WTC11 (cell line): ENCODE results near the gene CEP78. TPM values are rescaled to one million over a fixed set of nuclear protein-coding genes. Genes with fewer than 3 reads are reported as not detected.

Experiments
- ATAC-seq: fragments of 200-7000 bp; cut with Tn5 transposase; 2 replicates; pipeline ENCODE4 v1.10.0; 2021; ENCODE audit warnings: mild to moderate bottlenecking, moderate library complexity
- CTCF ChIA-PET: fragments of 300-600 bp; sonication (Branson Sonifier 250); formaldehyde crosslinking; loops from one replicate; lab custom pipeline; 2021; ENCODE audit warnings: antibody characterized with exemption; lab: Charles Lee
- POLR2A ChIA-PET: fragments of 350-600 bp; sonication (Branson Sonifier 250); formaldehyde crosslinking; loops from one replicate; lab custom pipeline; 2021; ENCODE audit warnings: antibody characterized with exemption; lab: Charles Lee
- DNase-seq: peaks from one replicate; pipeline ENCODE4 v3.0.0; 2021; ENCODE audit warnings: low spot score
- H3K27ac Mint-ChIP-seq: 2 replicates; pipeline ENCODE4 v1.8.0; 2021; ENCODE audit warnings: mixed read lengths
- H3K27me3 Mint-ChIP-seq: 2 replicates; pipeline ENCODE4 v1.8.0; 2021; ENCODE audit warnings: low read depth, mild to moderate bottlenecking, moderate library complexity, mixed read lengths
- H3K36me3 Mint-ChIP-seq: 2 replicates; pipeline ENCODE4 v1.8.0; 2021; ENCODE audit warnings: mixed read lengths
- H3K4me1 Mint-ChIP-seq: 2 replicates; pipeline ENCODE4 v1.8.0; 2022; ENCODE audit warnings: mixed read lengths
- H3K4me3 Mint-ChIP-seq: 2 replicates; pipeline ENCODE4 v1.8.0; 2021; ENCODE audit warnings: mild to moderate bottlenecking, moderate library complexity, mixed read lengths
- H3K9me3 Mint-ChIP-seq: 2 replicates; pipeline ENCODE4 v1.8.0; 2021; ENCODE audit warnings: mixed read lengths
- ESRRA ChIP-seq: sonication (generic); formaldehyde crosslinking; IDR thresholded peaks from 2 replicates; pipeline ENCODE4 v1.8.1; 2022; ENCODE audit warnings: mild to moderate bottlenecking, missing genetic modification reagents, borderline replicate concordance
- HMGA2 ChIP-seq: fragments of 250-450 bp; sonication (Bioruptor Pico); IDR thresholded peaks from 2 replicates; pipeline ENCODE4 v1.4.0; 2021; ENCODE audit warnings: mild to moderate bottlenecking, moderate library complexity
- JUN ChIP-seq: sonication (generic); formaldehyde crosslinking; IDR thresholded peaks from 2 replicates; pipeline ENCODE4 v1.8.0; 2023; ENCODE audit warnings: mild to moderate bottlenecking, missing genetic modification reagents
- MYBL2 ChIP-seq: sonication (generic); formaldehyde crosslinking; IDR thresholded peaks from 2 replicates; pipeline ENCODE4 v1.8.1; 2023; ENCODE audit warnings: mild to moderate bottlenecking, moderate library complexity, missing genetic modification reagents
- SMAD4 ChIP-seq: sonication (generic); formaldehyde crosslinking; IDR thresholded peaks from 2 replicates; pipeline ENCODE4 v1.8.0; 2022; ENCODE audit warnings: mild to moderate bottlenecking, missing genetic modification reagents
- TP53 ChIP-seq: sonication (generic); formaldehyde crosslinking; IDR thresholded peaks from 2 replicates; pipeline ENCODE4 v1.8.1; 2023; ENCODE audit warnings: mild to moderate bottlenecking, missing genetic modification reagents
- ZNF121 ChIP-seq: sonication (generic); formaldehyde crosslinking; IDR thresholded peaks from 2 replicates; pipeline ENCODE4 v1.8.0; 2023; ENCODE audit warnings: missing genetic modification reagents
- ZNF232 ChIP-seq: sonication (generic); formaldehyde crosslinking; IDR thresholded peaks from 2 replicates; pipeline ENCODE4 v1.8.0; 2022; ENCODE audit warnings: mild to moderate bottlenecking, missing genetic modification reagents
- ZNF396 ChIP-seq: fragments of 250-450 bp; sonication (Bioruptor Pico); IDR thresholded peaks from 2 replicates; pipeline ENCODE4 v1.8.0; 2021; ENCODE audit warnings: mild to moderate bottlenecking, moderate library complexity, borderline replicate concordance
- total RNA-seq: library from RNA; stranded (reverse); gene quantifications from 3 replicates; pipeline ENCODE4 v1.2.3, GENCODE V29; 2021
- TF ChIP-seq, protein P1 (sequence below): fragments of 250-450 bp; sonication (Bioruptor Pico); conservative IDR thresholded peaks from 2 replicates; pipeline ENCODE4 v1.9.0; 2021; ENCODE audit warnings: mild to moderate bottlenecking
- TF ChIP-seq, protein P2 (sequence below): fragments of 250-450 bp; sonication (Bioruptor Pico); IDR thresholded peaks from 2 replicates; pipeline ENCODE4 v2.1.2; 2022; ENCODE audit warnings: mild to moderate bottlenecking, moderate library complexity
- TF ChIP-seq, protein P3 (sequence below): sonication (generic); formaldehyde crosslinking; IDR thresholded peaks from 2 replicates; pipeline ENCODE4 v1.8.0; 2022; ENCODE audit warnings: mild to moderate bottlenecking, missing genetic modification reagents
- TF ChIP-seq, protein P4 (sequence below): sonication (generic); formaldehyde crosslinking; IDR thresholded peaks from 2 replicates; pipeline ENCODE4 v1.8.0; 2023; ENCODE audit warnings: missing genetic modification reagents
- TF ChIP-seq, protein P5 (sequence below): sonication (generic); formaldehyde crosslinking; IDR thresholded peaks from 2 replicates; pipeline ENCODE4 v1.8.1; 2023; ENCODE audit warnings: mild to moderate bottlenecking, missing genetic modification reagents
- TF ChIP-seq, protein P6 (sequence below): sonication (generic); formaldehyde crosslinking; IDR thresholded peaks from 2 replicates; pipeline ENCODE4 v1.8.1; 2023; ENCODE audit warnings: mild to moderate bottlenecking, missing genetic modification reagents, moderate library complexity
- TF ChIP-seq, protein P7 (sequence below): sonication (generic); formaldehyde crosslinking; IDR thresholded peaks from 2 replicates; pipeline ENCODE4 v1.8.1; 2023; ENCODE audit warnings: mild to moderate bottlenecking, moderate library complexity, missing genetic modification reagents
- TF ChIP-seq, protein P8 (sequence below): sonication (generic); formaldehyde crosslinking; IDR thresholded peaks from 2 replicates; pipeline ENCODE4 v1.8.1; 2022; ENCODE audit warnings: low read depth, mild to moderate bottlenecking, moderate library complexity, missing genetic modification reagents, borderline replicate concordance
- TF ChIP-seq, protein P9 (sequence below): fragments of 200-600 bp; IDR thresholded peaks from 2 replicates; pipeline ENCODE4 v1.8.0; 2022; ENCODE audit warnings: antibody characterized with exemption
- TF ChIP-seq, protein P10 (sequence below): sonication (generic); formaldehyde crosslinking; IDR thresholded peaks from 2 replicates; pipeline ENCODE4 v1.8.1; 2023; ENCODE audit warnings: mild to moderate bottlenecking, missing genetic modification reagents, moderate library complexity
- TF ChIP-seq, protein P11 (sequence below): sonication (generic); formaldehyde crosslinking; IDR thresholded peaks from 2 replicates; pipeline ENCODE4 v1.8.0; 2022; ENCODE audit warnings: mild to moderate bottlenecking, missing genetic modification reagents

The CEP78 gene
- total RNA-seq, 1 experiment from 2014 or later: 42.0 TPM

DNA sequence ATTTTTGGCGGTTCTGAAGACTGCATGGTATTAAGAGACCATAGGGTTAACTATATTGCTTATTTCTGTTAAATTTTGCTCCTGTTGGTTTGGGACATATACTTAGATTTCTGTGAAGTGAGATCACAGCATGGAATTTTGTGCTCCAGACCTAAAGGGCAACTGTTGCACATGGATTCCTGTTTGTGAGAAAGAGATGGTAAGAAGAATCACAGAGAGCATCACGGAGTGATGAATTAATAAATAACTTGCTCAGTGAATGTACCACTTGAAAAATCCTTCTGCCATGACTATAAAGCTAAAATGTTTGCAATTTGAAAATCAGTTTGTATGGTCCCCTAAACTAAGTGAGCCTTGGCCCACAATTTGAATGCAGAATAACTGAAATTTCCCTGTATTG is 65.6 kb downstream of the CEP78 start (continued):
- TF ChIP-seq, protein P1, sequence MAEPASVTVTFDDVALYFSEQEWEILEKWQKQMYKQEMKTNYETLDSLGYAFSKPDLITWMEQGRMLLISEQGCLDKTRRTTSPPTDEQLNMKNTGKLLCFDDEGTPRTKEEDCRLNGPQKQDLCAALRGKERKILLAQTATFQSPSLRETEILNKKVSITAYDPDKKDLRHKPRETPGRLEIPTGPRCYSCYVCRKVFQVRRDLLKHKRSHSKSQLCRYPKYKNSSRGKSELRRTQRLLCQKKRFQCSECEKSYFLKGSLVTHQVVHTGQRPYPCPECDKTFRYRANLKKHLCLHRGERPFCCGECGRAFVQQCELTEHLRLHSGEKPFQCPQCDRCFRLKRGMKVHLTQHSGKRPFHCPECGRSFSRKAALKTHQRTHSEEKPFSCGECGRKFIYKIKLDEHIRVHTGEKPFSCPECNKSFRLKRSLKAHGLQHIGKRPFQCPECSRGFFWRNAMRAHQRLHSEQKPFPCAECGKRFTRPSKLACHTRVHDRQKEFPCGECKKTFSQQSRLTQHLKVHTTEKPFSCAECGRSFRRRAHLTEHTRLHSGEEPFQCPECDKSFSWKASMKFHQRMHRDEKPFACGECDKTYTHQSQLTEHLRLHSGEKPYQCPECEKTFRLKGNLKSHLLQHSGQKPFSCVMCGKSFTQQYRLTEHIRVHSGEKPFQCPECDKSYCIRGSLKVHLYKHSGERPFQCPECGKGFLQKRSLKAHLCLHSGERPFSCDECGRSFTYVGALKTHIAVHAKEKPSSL: no peak
- TF ChIP-seq HMGA2 (CRISPR knock-in tag): no peak

DNA sequence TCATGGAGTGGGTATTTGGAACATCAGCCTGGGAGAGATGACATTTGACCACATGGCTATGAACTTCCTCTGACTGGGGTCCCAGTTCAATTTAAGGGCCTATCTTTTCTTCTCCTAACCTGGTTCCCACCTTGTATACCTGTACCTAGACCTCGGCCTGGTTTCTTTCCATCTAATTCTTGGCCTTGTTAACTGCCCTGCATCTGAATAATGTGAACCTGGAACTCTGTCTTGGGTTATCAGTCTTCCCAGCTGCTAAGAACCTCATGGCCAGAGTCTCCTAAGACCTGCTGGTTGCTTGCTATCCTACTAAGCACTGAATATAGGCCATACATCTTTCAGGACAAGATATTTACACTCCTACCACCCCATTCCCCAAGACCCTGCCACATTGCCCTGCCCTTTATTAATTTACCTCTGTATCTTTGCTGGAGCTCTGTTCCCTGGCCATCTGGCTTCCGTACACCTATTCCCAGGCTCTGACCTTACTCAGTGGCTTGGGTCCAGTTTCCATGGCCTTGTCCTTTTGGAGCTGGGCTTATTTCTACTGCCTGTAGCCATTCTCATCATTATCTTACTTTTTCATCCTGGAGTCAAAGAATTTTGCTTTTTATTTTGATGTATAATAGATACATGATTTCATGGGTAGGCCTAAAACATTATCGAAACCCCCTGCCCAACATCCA is 67.6 kb downstream of the CEP78 start:
- POLR2A ChIA-PET: interaction anchor here (0.7 to 1.8 kb wide), 2 partner anchors 24 to 44 kb away, joined by 3 to 4 read pairs; no protein-coding TSS in a partner anchor
- H3K27ac Mint-ChIP-seq: peak overlapping the region; percentile 17; the same call in 1 of the 2 replicates
- no peaks in the 10 kb centered on the region for H3K9me3 Mint-ChIP-seq
- H3K36me3 Mint-ChIP-seq: peaks cover 77% of the 10 kb centered on the region
- peaks cover 10% of the 10 kb centered on the region for H3K4me1 Mint-ChIP-seq
- no peak for DNase-seq
- no peaks in the 10 kb centered on the region for H3K27me3 Mint-ChIP-seq
- CTCF ChIA-PET: no interaction called here
- H3K4me3 Mint-ChIP-seq: no peak overlapping the region
- ATAC-seq: no peak
- TF ChIP-seq ZNF232 (CRISPR knock-in tag) (no peak), MYBL2 (CRISPR knock-in tag) (no peak), JUN (no peak), SMAD4 (CRISPR knock-in tag) (no peak), TP53 (CRISPR knock-in tag) (no peak), ZNF121 (CRISPR knock-in tag) (no peak), ESRRA (CRISPR knock-in tag) (no peak), ZNF396 (CRISPR knock-in tag) (no peak)
- TF ChIP-seq, protein P2, sequence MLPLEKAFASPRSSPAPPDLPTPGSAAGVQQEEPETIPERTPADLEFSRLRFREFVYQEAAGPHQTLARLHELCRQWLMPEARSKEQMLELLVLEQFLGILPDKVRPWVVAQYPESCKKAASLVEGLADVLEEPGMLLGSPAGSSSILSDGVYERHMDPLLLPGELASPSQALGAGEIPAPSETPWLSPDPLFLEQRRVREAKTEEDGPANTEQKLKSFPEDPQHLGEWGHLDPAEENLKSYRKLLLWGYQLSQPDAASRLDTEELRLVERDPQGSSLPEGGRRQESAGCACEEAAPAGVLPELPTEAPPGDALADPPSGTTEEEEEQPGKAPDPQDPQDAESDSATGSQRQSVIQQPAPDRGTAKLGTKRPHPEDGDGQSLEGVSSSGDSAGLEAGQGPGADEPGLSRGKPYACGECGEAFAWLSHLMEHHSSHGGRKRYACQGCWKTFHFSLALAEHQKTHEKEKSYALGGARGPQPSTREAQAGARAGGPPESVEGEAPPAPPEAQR (CRISPR knock-in tag): no peak
- TF ChIP-seq, protein P3, sequence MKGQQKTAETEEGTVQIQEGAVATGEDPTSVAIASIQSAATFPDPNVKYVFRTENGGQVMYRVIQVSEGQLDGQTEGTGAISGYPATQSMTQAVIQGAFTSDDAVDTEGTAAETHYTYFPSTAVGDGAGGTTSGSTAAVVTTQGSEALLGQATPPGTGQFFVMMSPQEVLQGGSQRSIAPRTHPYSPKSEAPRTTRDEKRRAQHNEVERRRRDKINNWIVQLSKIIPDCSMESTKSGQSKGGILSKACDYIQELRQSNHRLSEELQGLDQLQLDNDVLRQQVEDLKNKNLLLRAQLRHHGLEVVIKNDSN (CRISPR knock-in tag): no peak
- TF ChIP-seq, protein P4, sequence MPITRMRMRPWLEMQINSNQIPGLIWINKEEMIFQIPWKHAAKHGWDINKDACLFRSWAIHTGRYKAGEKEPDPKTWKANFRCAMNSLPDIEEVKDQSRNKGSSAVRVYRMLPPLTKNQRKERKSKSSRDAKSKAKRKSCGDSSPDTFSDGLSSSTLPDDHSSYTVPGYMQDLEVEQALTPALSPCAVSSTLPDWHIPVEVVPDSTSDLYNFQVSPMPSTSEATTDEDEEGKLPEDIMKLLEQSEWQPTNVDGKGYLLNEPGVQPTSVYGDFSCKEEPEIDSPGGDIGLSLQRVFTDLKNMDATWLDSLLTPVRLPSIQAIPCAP (CRISPR knock-in tag): no peak
- TF ChIP-seq, protein P5, sequence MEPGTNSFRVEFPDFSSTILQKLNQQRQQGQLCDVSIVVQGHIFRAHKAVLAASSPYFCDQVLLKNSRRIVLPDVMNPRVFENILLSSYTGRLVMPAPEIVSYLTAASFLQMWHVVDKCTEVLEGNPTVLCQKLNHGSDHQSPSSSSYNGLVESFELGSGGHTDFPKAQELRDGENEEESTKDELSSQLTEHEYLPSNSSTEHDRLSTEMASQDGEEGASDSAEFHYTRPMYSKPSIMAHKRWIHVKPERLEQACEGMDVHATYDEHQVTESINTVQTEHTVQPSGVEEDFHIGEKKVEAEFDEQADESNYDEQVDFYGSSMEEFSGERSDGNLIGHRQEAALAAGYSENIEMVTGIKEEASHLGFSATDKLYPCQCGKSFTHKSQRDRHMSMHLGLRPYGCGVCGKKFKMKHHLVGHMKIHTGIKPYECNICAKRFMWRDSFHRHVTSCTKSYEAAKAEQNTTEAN (CRISPR knock-in tag): no peak
- TF ChIP-seq, protein P6, sequence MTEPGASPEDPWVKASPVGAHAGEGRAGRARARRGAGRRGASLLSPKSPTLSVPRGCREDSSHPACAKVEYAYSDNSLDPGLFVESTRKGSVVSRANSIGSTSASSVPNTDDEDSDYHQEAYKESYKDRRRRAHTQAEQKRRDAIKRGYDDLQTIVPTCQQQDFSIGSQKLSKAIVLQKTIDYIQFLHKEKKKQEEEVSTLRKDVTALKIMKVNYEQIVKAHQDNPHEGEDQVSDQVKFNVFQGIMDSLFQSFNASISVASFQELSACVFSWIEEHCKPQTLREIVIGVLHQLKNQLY: no peak
- TF ChIP-seq, protein P7, sequence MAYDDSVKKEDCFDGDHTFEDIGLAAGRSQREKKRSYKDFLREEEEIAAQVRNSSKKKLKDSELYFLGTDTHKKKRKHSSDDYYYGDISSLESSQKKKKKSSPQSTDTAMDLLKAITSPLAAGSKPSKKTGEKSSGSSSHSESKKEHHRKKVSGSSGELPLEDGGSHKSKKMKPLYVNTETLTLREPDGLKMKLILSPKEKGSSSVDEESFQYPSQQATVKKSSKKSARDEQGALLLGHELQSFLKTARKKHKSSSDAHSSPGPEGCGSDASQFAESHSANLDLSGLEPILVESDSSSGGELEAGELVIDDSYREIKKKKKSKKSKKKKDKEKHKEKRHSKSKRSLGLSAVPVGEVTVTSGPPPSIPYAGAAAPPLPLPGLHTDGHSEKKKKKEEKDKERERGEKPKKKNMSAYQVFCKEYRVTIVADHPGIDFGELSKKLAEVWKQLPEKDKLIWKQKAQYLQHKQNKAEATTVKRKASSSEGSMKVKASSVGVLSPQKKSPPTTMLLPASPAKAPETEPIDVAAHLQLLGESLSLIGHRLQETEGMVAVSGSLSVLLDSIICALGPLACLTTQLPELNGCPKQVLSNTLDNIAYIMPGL (CRISPR knock-in tag): no peak
- TF ChIP-seq, protein P8, sequence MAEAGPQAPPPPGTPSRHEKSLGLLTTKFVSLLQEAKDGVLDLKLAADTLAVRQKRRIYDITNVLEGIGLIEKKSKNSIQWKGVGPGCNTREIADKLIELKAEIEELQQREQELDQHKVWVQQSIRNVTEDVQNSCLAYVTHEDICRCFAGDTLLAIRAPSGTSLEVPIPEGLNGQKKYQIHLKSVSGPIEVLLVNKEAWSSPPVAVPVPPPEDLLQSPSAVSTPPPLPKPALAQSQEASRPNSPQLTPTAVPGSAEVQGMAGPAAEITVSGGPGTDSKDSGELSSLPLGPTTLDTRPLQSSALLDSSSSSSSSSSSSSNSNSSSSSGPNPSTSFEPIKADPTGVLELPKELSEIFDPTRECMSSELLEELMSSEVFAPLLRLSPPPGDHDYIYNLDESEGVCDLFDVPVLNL: no peak
- TF ChIP-seq, protein P9, sequence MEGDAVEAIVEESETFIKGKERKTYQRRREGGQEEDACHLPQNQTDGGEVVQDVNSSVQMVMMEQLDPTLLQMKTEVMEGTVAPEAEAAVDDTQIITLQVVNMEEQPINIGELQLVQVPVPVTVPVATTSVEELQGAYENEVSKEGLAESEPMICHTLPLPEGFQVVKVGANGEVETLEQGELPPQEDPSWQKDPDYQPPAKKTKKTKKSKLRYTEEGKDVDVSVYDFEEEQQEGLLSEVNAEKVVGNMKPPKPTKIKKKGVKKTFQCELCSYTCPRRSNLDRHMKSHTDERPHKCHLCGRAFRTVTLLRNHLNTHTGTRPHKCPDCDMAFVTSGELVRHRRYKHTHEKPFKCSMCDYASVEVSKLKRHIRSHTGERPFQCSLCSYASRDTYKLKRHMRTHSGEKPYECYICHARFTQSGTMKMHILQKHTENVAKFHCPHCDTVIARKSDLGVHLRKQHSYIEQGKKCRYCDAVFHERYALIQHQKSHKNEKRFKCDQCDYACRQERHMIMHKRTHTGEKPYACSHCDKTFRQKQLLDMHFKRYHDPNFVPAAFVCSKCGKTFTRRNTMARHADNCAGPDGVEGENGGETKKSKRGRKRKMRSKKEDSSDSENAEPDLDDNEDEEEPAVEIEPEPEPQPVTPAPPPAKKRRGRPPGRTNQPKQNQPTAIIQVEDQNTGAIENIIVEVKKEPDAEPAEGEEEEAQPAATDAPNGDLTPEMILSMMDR: no peak
- TF ChIP-seq, protein P10, sequence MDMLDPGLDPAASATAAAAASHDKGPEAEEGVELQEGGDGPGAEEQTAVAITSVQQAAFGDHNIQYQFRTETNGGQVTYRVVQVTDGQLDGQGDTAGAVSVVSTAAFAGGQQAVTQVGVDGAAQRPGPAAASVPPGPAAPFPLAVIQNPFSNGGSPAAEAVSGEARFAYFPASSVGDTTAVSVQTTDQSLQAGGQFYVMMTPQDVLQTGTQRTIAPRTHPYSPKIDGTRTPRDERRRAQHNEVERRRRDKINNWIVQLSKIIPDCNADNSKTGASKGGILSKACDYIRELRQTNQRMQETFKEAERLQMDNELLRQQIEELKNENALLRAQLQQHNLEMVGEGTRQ (CRISPR knock-in tag): no peak
- TF ChIP-seq, protein P11, sequence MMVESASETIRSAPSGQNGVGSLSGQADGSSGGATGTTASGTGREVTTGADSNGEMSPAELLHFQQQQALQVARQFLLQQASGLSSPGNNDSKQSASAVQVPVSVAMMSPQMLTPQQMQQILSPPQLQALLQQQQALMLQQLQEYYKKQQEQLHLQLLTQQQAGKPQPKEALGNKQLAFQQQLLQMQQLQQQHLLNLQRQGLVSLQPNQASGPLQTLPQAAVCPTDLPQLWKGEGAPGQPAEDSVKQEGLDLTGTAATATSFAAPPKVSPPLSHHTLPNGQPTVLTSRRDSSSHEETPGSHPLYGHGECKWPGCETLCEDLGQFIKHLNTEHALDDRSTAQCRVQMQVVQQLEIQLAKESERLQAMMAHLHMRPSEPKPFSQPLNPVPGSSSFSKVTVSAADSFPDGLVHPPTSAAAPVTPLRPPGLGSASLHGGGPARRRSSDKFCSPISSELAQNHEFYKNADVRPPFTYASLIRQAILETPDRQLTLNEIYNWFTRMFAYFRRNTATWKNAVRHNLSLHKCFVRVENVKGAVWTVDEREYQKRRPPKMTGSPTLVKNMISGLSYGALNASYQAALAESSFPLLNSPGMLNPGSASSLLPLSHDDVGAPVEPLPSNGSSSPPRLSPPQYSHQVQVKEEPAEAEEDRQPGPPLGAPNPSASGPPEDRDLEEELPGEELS (CRISPR knock-in tag): no peak
